GM12878 (cell line): ENCODE data around the gene NDST3. TPM values are rescaled to one million over a fixed set of nuclear protein-coding genes. Genes with fewer than 3 reads are reported as not detected.

Source experiments
- MYB ChIP-seq: fragments of 150-350 bp; IDR thresholded peaks from 2 replicates; pipeline ENCODE4 v1.6.1; 2014; ENCODE audit warnings: mild to moderate bottlenecking, low read depth, low read length, borderline replicate concordance
- POLR2AphosphoS5 ChIP-seq: IDR thresholded peaks from 2 replicates; pipeline ENCODE4 v1.6.1; 2011; ENCODE audit warnings: mild to moderate bottlenecking, low read length, inconsistent platforms
- RAD51 ChIP-seq: fragments of 450-650 bp; IDR thresholded peaks from 2 replicates; pipeline ENCODE4 v1.6.1; 2016; ENCODE audit warnings: moderate library complexity, mild to moderate bottlenecking, inconsistent platforms
- RFX5 ChIP-seq: IDR thresholded peaks from 2 replicates; pipeline ENCODE4 v1.6.1; 2011; ENCODE audit warnings: low read depth, low read length, improper control_type of control experiment
- SIN3A ChIP-seq: IDR thresholded peaks from 2 replicates; pipeline ENCODE4 v1.6.1; 2012; ENCODE audit warnings: low read depth, low read length, improper control_type of control experiment
- STAT3 ChIP-seq: IDR thresholded peaks from 2 replicates; pipeline ENCODE4 v1.6.1; 2011; ENCODE audit warnings: low read depth, low read length, improper control_type of control experiment
- SUPT20H ChIP-seq: IDR thresholded peaks from 2 replicates; pipeline ENCODE4 v1.6.1; 2011; ENCODE audit warnings: low read depth, mild to moderate bottlenecking, low read length, moderate library complexity, borderline replicate concordance; ENCODE audit not compliant: control insufficient read depth
- TARDBP ChIP-seq: IDR thresholded peaks from 2 replicates; pipeline ENCODE4 v1.6.1; 2016; ENCODE audit warnings: borderline replicate concordance
- polyA plus RNA-seq, 11 experiments: library from polyadenylated mRNA; depleted of rRNA in 4 of 11; unstranded in 6 of 11; stranded (reverse) in 5 of 11; fragments of >200 nt; fragmentation: Nextera tagmentation in 4 of 11; fragmentation: Illumina TruSeq in 1 of 11; extraction: Ambion mirVana in 4 of 11; extraction: Trizol in 1 of 11; gene quantifications; 1 replicate in 1 of 11; 2 replicates in 10 of 11; pipeline versions ENCODE4 v1.2.1 to v1.2.3, GENCODE V29; 2011 to 2016; ENCODE audit warnings: inconsistent platforms in 2 of 11, missing spikeins in 2 of 11, low read depth in 1 of 11
- total RNA-seq, 4 experiments: library from RNA; depleted of rRNA in 3 of 4; stranded (reverse); fragments of >200 nt in 3 of 4; fragmentation: Illumina TruSeq in 1 of 4; extraction: Trizol in 1 of 4; gene quantifications; 2 replicates each; pipeline versions ENCODE4 v1.2.1 to v1.2.3, GENCODE V29; 2013 to 2021
- TF ChIP-seq, protein P1 (sequence below): IDR thresholded peaks from 2 replicates; pipeline ENCODE4 v1.6.1; 2011; ENCODE audit warnings: low read depth, mild to moderate bottlenecking, low read length, moderate library complexity, borderline replicate concordance; ENCODE audit errors: extremely low read depth
- TF ChIP-seq, protein P2 (sequence below): fragments of 450-650 bp; formaldehyde crosslinking; IDR thresholded peaks from 2 replicates; pipeline ENCODE4 v1.4.0; 2022; ENCODE audit warnings: mild to moderate bottlenecking, moderate library complexity
- TF ChIP-seq, protein P3 (sequence below): fragments of 450-650 bp; conservative IDR thresholded peaks from 2 replicates; pipeline ENCODE4 v1.6.1; 2017; ENCODE audit warnings: mild to moderate bottlenecking, moderate library complexity

The NDST3 gene
- total and polyA plus RNA-seq, 10 of the 15 experiments (the other 5 are each of a cell fraction or from before 2014, with no cell fraction given), result 0.03 TPM; not detected in 8

DNA sequence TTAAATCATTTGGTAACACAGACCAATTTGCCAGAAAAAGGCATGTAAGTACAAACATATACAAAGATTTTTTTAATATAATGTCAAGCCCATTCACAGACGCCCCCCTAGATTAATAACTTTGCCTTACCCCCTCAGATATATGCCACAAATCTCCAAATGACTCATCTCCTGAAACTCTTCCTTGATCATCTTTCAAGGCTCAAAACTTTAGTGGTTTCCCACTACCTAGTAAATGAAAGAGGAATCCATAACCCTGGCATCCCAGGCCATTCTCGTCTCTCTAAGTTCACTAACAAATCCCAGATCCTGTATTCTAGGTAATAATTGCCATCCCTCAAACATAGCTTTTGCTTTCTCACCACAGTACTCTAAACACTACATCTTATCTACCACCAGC is 256.7 kb downstream of the NDST3 start (continued):
- no peak for TF ChIP-seq SUPT20H
- no peak for TF ChIP-seq RFX5
- TF ChIP-seq STAT3, result no peak
- no peak for TF ChIP-seq TARDBP
- TF ChIP-seq MYB, result no peak
- TF ChIP-seq, protein P1, sequence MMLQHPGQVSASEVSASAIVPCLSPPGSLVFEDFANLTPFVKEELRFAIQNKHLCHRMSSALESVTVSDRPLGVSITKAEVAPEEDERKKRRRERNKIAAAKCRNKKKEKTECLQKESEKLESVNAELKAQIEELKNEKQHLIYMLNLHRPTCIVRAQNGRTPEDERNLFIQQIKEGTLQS, result no peak
- TF ChIP-seq RAD51, result no peak
- TF ChIP-seq, protein P2, sequence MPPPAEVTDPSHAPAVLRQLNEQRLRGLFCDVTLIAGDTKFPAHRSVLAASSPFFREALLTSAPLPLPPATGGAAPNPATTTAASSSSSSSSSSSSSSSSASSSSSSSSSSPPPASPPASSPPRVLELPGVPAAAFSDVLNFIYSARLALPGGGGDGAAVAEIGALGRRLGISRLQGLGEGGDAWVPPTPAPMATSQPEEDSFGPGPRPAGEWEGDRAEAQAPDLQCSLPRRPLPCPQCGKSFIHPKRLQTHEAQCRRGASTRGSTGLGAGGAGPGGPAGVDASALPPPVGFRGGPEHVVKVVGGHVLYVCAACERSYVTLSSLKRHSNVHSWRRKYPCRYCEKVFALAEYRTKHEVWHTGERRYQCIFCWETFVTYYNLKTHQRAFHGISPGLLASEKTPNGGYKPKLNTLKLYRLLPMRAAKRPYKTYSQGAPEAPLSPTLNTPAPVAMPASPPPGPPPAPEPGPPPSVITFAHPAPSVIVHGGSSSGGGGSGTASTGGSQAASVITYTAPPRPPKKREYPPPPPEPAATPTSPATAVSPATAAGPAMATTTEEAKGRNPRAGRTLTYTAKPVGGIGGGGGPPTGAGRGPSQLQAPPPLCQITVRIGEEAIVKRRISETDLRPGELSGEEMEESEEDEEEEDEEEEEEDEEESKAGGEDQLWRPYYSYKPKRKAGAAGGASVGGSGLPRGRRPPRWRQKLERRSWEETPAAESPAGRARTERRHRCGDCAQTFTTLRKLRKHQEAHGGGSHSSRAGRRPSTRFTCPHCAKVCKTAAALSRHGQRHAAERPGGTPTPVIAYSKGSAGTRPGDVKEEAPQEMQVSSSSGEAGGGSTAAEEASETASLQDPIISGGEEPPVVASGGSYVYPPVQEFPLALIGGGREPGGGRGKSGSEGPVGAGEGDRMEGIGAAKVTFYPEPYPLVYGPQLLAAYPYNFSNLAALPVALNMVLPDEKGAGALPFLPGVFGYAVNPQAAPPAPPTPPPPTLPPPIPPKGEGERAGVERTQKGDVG, result no peak
- no peak for TF ChIP-seq SIN3A
- TF ChIP-seq POLR2AphosphoS5, result no peak
- TF ChIP-seq, protein P3, sequence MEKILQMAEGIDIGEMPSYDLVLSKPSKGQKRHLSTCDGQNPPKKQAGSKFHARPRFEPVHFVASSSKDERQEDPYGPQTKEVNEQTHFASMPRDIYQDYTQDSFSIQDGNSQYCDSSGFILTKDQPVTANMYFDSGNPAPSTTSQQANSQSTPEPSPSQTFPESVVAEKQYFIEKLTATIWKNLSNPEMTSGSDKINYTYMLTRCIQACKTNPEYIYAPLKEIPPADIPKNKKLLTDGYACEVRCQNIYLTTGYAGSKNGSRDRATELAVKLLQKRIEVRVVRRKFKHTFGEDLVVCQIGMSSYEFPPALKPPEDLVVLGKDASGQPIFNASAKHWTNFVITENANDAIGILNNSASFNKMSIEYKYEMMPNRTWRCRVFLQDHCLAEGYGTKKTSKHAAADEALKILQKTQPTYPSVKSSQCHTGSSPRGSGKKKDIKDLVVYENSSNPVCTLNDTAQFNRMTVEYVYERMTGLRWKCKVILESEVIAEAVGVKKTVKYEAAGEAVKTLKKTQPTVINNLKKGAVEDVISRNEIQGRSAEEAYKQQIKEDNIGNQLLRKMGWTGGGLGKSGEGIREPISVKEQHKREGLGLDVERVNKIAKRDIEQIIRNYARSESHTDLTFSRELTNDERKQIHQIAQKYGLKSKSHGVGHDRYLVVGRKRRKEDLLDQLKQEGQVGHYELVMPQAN, result no peak
